AG09309 (cell line): ENCODE measurements around the gene RARRES2.

Experiments
- DNase-seq: peaks from one replicate; pipeline ENCODE4 v3.0.0-alpha.2; 2010; ENCODE audit warnings: low read depth
- H3K4me3 ChIP-seq: 2 replicates; pipeline ENCODE4 v1.5.1; 2011; ENCODE audit warnings: mild to moderate bottlenecking, low read depth, low read length, moderate library complexity; ENCODE audit not compliant: control insufficient read depth
- CTCF ChIP-seq: IDR thresholded peaks from 2 replicates; pipeline ENCODE4 v1.5.1; 2011; ENCODE audit warnings: mild to moderate bottlenecking, low read depth, low read length, inconsistent platforms; ENCODE audit not compliant: insufficient read depth, control insufficient read depth; ENCODE audit errors: missing control alignments

The RARRES2 gene

DNA sequence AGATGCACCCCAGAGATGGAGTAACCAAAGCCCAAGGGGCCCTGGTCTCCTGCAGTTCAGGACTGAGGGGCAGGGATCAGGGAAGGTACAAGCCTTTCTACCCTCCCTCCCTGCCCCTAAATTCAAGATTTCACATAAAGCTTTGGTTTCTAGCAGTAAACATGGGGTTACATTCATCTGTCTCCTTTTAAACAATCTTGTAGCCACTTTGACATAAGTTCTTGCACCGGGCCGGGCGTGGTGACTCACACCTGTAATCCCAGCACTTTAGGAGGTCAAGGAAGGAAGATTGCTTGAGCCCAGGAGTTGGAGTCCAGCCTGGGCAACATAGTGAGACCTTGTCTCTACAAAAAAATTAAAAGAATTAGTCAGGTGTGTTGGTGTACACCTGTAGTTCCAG lies 14.1 kb downstream of the RARRES2 start:
- H3K4me3 ChIP-seq, result no peak overlapping the region
- DNase-seq, result no peak
- no peak for TF ChIP-seq CTCF

- TF ChIP-seq CTCF, result no peak
- H3K4me3 ChIP-seq, result no peak overlapping the region
- DNase-seq, result no peak
Observed at GRCh38 chr7:150326657-150327268, 14.7 kb downstream of the RARRES2 start.

DNA sequence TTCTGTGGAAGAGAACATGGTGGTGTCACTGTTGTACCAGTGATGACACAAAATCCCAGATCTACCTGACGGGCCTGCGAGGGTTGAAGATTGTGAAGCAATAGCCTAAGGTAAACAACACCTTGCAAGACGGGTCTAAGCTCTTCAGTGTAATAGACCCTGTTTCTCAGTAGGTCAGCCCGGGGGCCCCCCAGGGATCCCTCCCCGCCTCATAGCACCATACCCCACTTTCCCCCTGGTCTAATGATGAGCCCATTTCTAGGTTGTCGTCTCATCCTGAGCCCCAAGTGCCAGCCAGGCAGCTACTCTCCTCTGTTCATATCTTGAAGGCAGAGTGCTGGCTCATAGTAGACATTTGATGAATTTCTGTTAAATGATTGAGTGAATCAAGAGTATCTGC lies 15.5 kb downstream of the RARRES2 start:
- no peak overlapping the region for H3K4me3 ChIP-seq
- TF ChIP-seq CTCF, result no peak
- no peak for DNase-seq

- TF ChIP-seq CTCF, result no peak
- H3K4me3 ChIP-seq, result no peak overlapping the region
- DNase-seq, result peak; percentile 42
Observed at GRCh38 chr7:150325110-150325611, 16.3 kb downstream of the RARRES2 start.

DNA sequence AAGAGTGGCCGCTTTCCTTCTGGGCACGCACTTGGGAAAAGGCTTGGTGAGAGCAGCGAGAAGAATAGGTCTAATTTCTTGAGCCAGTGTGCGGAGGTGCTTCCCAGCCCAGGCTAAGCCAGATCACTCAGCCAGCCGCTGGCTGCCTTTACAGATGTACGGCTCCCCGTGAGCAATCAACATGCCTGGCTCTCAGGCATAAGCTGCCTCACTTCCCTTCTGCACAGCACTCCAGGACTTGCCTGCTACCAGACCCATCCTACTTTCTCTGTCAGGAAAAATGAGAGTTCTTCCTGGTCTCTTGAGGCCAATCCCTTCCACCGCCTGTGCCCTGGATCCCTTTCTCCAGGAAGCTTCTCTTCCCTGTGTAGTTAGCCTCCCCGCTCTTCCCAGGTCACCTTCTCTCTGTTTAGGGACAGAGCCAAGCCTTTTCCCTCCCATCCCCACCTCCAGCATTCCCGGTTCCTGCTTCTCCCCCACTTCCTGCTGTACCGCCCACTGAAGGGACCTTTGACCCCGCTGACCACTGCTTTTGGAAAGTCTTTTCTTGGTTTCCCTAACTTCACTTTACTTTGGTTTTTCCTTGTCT lies 17.0 kb downstream of the RARRES2 start:
- no peak for DNase-seq
- H3K4me3 ChIP-seq, result no peak overlapping the region
- TF ChIP-seq CTCF, result no peak

- no peak for TF ChIP-seq CTCF
- H3K4me3 ChIP-seq, result no peak overlapping the region
- no peak for DNase-seq
Observed at GRCh38 chr7:150323682-150324372, 17.6 kb downstream of the RARRES2 start.
